ENCODE results near the gene SCRT2. TPM values are rescaled to one million over a fixed set of nuclear protein-coding genes. Genes with fewer than 3 reads are reported as not detected.

Gene SCRT2
- total and polyA plus RNA-seq, 4 donors = not detected

- no peak overlapping the region for H3K4me3 ChIP-seq (ENCODE audit: low read depth in 1 of 3, low read length in 3 of 3)
- H3K27ac ChIP-seq (ENCODE audit: low read depth in 1 of 2, low read length in 2 of 2) = no peak overlapping the region
- H3K9me3 ChIP-seq (ENCODE audit: control insufficient read depth in 4 of 4, low read length in 3 of 4) = no peaks in the 10 kb centered on the region
- H3K9ac ChIP-seq (ENCODE audit: low read depth in 1 of 2, low read length in 2 of 2) = no peak overlapping the region
- no peaks in the 10 kb centered on the region for H3K36me3 ChIP-seq (ENCODE audit: control insufficient read depth in 4 of 4, insufficient read depth in 3 of 4, low read depth in 1 of 4, low read length in 3 of 4)
- TF ChIP-seq FOXA2 (IDR thresholded peaks at IDR 0.05) = no peak
- TF ChIP-seq REST (IDR thresholded peaks at IDR 0.05) = no peak
- no peaks in the 10 kb centered on the region for H3K4me1 ChIP-seq (ENCODE audit: control insufficient read depth in 4 of 4, insufficient read depth in 4 of 4, low read length in 3 of 4)
- H3K27me3 ChIP-seq (ENCODE audit: control insufficient read depth in 4 of 4, insufficient read depth in 4 of 4, low read length in 3 of 4) = peaks cover 0 to 4% (median under 1%) of the 10 kb centered on the region in 4 donors
- no peak for DNase-seq (ENCODE audit: low spot score)
- 26% methylated on average over 1 of the region's 1 CpG for WGBS
These were observed 6.5 kb upstream of the SCRT2 start for GRCh38 chr20:682123-682522.

- TF ChIP-seq REST (IDR thresholded peaks at IDR 0.05) (no peak), RAD21 (IDR thresholded peaks at IDR 0.05) (no peak)
These were observed 5.1 kb upstream of the SCRT2 start for GRCh38 chr20:680638-681187.

GRCh38 chr20:677957-678356 lies 2.4 kb upstream of the SCRT2 start:
- H3K36me3 ChIP-seq (ENCODE audit: control insufficient read depth in 4 of 4, insufficient read depth in 3 of 4, low read depth in 1 of 4, low read length in 3 of 4) = no peaks in the 10 kb centered on the region
- WGBS = 76% methylated on average over 5 of the region's 5 CpGs
- H3K9me3 ChIP-seq (ENCODE audit: control insufficient read depth in 4 of 4, low read length in 3 of 4) = no peaks in the 10 kb centered on the region
- peaks cover 0 to 8% (median 4%) of the 10 kb centered on the region in 4 donors for H3K27me3 ChIP-seq (ENCODE audit: control insufficient read depth in 4 of 4, insufficient read depth in 4 of 4, low read length in 3 of 4)
- no peak overlapping the region for H3K4me3 ChIP-seq (ENCODE audit: low read depth in 1 of 3, low read length in 3 of 3)
- no peak overlapping the region for H3K27ac ChIP-seq (ENCODE audit: low read depth in 1 of 2, low read length in 2 of 2)
- TF ChIP-seq REST (IDR thresholded peaks at IDR 0.05) (no peak), NR2F2 (IDR thresholded peaks at IDR 0.05) (no peak), YY1 (IDR thresholded peaks at IDR 0.05) (no peak), EGR1 (IDR thresholded peaks at IDR 0.05; ENCODE audit: low read depth in 2 of 2) (no peak), MAX (IDR thresholded peaks at IDR 0.05) (no peak), JUND (IDR thresholded peaks at IDR 0.05) (no peak), FOXA2 (IDR thresholded peaks at IDR 0.05) (no peak), CTCF (IDR thresholded peaks at IDR 0.05; ENCODE audit: low read depth, low read length, missing input control) (no peak), ZBTB33 (IDR thresholded peaks at IDR 0.05) (no peak)
- peaks cover 6 to 16% (median 10%) of the 10 kb centered on the region in 4 donors for H3K4me1 ChIP-seq (ENCODE audit: control insufficient read depth in 4 of 4, insufficient read depth in 4 of 4, low read length in 3 of 4)
- DNase-seq (ENCODE audit: low spot score) = no peak
- no peak overlapping the region for H3K9ac ChIP-seq (ENCODE audit: low read depth in 1 of 2, low read length in 2 of 2)

More at GRCh38 chr20:680638-681187, 5.1 kb upstream of the SCRT2 start:
- H3K4me3 ChIP-seq (ENCODE audit: low read depth in 1 of 3, low read length in 3 of 3) = no peak overlapping the region
- DNase-seq (ENCODE audit: low spot score) = no peak
- WGBS = 78% methylated on average over 2 of the region's 2 CpGs
- H3K9ac ChIP-seq (ENCODE audit: low read depth in 1 of 2, low read length in 2 of 2) = no peak overlapping the region
- H3K9me3 ChIP-seq (ENCODE audit: control insufficient read depth in 4 of 4, low read length in 3 of 4) = no peaks in the 10 kb centered on the region
- H3K27ac ChIP-seq (ENCODE audit: low read depth in 1 of 2, low read length in 2 of 2) = no peak overlapping the region
- H3K4me1 ChIP-seq (ENCODE audit: control insufficient read depth in 4 of 4, insufficient read depth in 4 of 4, low read length in 3 of 4) = peaks cover 5 to 8% (median 7%) of the 10 kb centered on the region in 4 donors
- H3K36me3 ChIP-seq (ENCODE audit: control insufficient read depth in 4 of 4, insufficient read depth in 3 of 4, low read depth in 1 of 4, low read length in 3 of 4) = no peaks in the 10 kb centered on the region
- peaks cover 0 to 4% (median 0%) of the 10 kb centered on the region in 4 donors for H3K27me3 ChIP-seq (ENCODE audit: control insufficient read depth in 4 of 4, insufficient read depth in 4 of 4, low read length in 3 of 4)

Measured in liver (tissue), 9 donors.